HG03439 (cell line): ENCODE data around the gene PRR23A.

Source experiments
- ATAC-seq: cut with Tn5 transposase; IDR thresholded peaks from one replicate; pipeline ENCODE4 v1.9.1; 2021; ENCODE audit warnings: mild to moderate bottlenecking, moderate library complexity; ENCODE audit not compliant: unreplicated experiment

PRR23A gene

DNA sequence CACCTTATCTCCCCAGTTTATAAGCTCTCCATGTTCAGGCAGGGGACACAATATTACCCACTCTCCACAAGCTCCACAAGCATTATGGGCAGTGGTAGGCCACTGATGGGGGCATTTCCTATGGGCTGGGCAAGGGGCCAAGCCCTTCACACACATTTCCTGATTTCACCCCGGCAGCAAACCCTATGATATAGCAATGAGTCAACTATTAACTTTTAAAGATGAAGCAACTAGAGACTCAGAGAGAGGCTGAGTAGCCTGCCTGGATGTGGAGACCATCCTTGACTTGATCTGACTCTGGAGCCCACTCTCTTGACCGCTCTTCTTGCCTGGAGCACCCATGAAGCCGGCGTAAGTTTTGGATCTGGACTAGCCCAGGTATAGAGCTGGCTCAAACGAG, 31.6 kb downstream of the PRR23A start:
- ATAC-seq: no peak

DNA sequence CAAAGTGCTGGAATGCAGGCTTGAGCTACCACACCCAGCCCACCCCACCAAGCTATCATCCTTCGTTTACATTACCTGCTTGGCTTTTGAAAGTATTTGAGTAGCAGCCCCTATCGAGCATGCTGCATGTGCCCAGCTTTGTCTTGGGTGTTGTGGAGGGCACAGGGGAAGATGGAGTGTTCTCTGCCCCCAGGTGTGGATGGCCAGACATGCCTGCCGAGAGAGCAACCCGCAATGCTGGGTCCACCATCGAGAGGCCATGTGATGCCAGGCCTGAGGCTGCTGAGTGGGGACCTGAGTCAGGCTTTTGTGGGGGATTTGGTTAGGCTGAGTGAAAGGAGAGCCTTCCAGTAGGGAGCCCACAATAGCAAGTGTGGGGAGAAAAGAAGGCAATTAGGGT, 33.1 kb downstream of the PRR23A start:
- no peak for ATAC-seq

DNA sequence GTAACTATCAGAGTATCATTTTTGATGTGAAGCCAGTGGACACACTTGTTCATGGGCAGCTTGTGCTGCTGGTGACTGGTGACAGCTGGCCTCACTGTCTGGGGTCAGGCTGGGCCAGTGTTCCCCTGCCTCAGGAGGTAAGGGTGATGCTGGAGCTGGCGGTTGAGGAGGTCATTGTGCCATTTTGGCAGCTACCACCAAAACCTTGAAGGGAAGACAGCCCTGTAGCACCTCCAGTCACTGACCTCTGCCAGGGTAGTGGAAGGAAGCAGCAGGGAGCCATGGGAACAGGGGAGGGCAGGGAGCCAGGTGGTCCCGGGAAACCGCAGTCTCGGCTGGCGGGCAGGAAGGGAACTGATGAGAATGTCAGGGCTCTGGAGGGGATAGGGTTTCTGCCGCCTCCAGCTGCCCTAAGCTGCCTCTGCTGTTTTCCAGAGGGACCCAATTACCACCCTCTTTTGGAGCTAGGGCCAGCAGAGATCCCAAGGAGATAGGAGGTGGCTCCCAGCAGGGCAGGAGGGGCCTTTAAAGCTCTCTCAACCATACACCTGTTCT, 34.2 kb downstream of the PRR23A start:
- ATAC-seq: no peak

DNA sequence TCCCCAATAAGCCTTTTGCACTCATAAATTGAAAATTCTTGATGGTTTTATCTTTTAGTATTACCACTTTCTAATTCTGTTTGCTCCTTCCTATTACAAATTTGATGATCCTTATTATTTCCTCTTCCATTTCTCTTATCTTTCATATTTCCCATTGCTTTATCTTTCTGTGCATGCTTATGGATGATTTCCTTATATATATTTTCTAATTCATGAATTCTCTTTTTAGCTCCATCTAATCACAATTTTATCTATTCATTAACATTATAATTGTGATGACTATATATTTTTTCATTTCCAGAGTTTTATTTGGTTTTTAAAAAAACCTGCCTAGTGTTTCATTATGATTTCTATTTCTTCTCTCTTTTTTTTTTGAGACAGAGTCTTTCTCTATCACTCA, 41.1 kb downstream of the PRR23A start:
- no peak for ATAC-seq

DNA sequence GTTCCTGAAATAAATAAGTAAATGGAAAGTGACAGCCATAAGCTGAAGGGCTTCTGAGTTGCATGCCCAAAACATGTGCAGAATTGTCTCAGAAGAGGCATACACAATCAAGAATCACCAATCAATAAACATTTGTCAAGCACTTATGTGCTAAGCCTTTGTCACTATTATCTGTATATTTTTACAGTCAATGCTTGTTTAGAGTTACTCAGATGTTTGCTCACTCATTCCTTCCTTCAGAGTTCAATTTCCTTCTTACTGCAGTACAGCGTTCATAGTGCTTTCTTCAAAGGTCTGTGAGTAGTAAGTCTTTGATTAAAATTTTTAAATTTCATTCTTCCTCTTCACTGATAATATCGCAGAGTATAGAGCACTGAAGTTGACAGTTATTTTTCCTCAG, 41.8 kb downstream of the PRR23A start:
- no peak for ATAC-seq

- ATAC-seq: no peak
Measured at GRCh38 chr3:138962854-138963560, 43.1 kb downstream of the PRR23A start.

DNA sequence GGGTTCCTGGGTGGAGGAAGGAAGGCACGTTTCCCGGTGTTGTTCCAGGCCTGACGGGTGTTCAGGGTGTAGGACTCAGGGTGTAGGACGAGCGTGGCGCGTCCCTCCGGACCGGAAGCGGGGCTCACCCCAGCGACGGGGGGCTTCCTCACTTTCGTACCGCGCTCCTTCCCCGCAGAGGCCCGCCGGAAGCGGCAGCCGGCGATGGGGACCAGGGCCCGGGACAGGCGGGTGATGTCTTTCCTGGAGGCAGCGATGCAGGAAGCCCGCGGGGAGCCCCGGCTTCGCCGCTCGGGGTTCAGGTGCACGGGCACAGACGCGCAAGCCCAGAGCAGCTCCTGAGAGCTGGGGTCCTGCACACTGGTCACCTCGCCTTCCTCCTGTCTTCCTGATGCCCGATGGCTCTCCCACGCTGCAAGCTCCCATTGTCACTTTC, 45.6 kb downstream of the PRR23A start:
- ATAC-seq: no peak
